Posterior vena cava (tissue), 2 donors: ENCODE results near the gene NRCAM. TPM values are rescaled to one million over a fixed set of nuclear protein-coding genes. Genes with fewer than 3 reads are reported as not detected.

ENCODE experiments used
- DNase-seq: peaks from one replicate; pipeline ENCODE4 v3.0.0-alpha.2; 2020; ENCODE audit warnings: low spot score
- intact Hi-C, 2 donors: fragments of 100-400 bp; cut with DNase I; formaldehyde crosslinking; loops; one replicate each; pipeline versions ENCODE4 v1.14.1 to v1.14.2; 2022 to 2023
- total RNA-seq, 2 donors: library from RNA; stranded (reverse); fragmentation: NEBNext Ultra II Directional; extraction: Animal tissue kit (Norgen Biotek cat#: 25700); gene quantifications; one replicate each; pipeline ENCODE4 v1.2.1, GENCODE V29; 2021
- donor health status: DM: yes; HTN: yes; CAD: no.
- donor health status: DM: yes; HTN: yes; CAD: no.

Gene NRCAM
- total RNA-seq, 2 donors from 2014 or later = 1.5 to 1.7 TPM

- DNase-seq = no peak
- intact Hi-C loops = no loop called here
These were observed 253.5 kb downstream of the NRCAM start for GRCh38 chr7:108202743-108203142.

GRCh38 chr7:108201766-108202165 is 254.5 kb downstream of the NRCAM start:
- no peak for DNase-seq
- intact Hi-C loops = no loop called here

GRCh38 chr7:108200326-108200725 is 255.9 kb downstream of the NRCAM start:
- intact Hi-C loops = no loop called here
- DNase-seq = no peak

- no peak for DNase-seq
- intact Hi-C loops = no loop called here
These were observed 258.7 kb downstream of the NRCAM start for GRCh38 chr7:108197371-108198091.

- no peak for DNase-seq
- intact Hi-C loops = no loop called here
These were observed 260.2 kb downstream of the NRCAM start for GRCh38 chr7:108196004-108196403.

- DNase-seq = no peak
- intact Hi-C loops = no loop called here
These were observed 262.4 kb downstream of the NRCAM start for GRCh38 chr7:108193594-108194498.

- intact Hi-C loops = no loop called here
- no peak for DNase-seq
These were observed 265.3 kb downstream of the NRCAM start for GRCh38 chr7:108190891-108191290.

GRCh38 chr7:108189733-108190388 is 266.4 kb downstream of the NRCAM start:
- intact Hi-C loops = no loop called here

GRCh38 chr7:108188724-108189123 is 267.5 kb downstream of the NRCAM start:
- intact Hi-C loops = no loop called here
- DNase-seq = no peak

More at GRCh38 chr7:108189733-108190388, 266.4 kb downstream of the NRCAM start:
- DNase-seq = no peak

- DNase-seq = no peak
- intact Hi-C loops = no loop called here
These were observed 274.9 kb downstream of the NRCAM start for GRCh38 chr7:108181073-108181985.

GRCh38 chr7:108178398-108178797 is 277.8 kb downstream of the NRCAM start:
- intact Hi-C loops = no loop called here
- no peak for DNase-seq

- intact Hi-C loops = no loop called here
- DNase-seq = no peak
These were observed 285.1 kb downstream of the NRCAM start for GRCh38 chr7:108171164-108171563.

- intact Hi-C loops = no loop called here
These were observed 286.0 kb downstream of the NRCAM start for GRCh38 chr7:108170251-108170650.

GRCh38 chr7:108167460-108167859 is 288.8 kb downstream of the NRCAM start:
- no peak for DNase-seq
- intact Hi-C loops = no loop called here

More at GRCh38 chr7:108170251-108170650, 286.0 kb downstream of the NRCAM start:
- DNase-seq = no peak

GRCh38 chr7:108166687-108167086 is 289.5 kb downstream of the NRCAM start:
- intact Hi-C loops = no loop called here
- DNase-seq = no peak

- intact Hi-C loops = no loop called here
- no peak for DNase-seq
These were observed 290.5 kb downstream of the NRCAM start for GRCh38 chr7:108165723-108166122.

GRCh38 chr7:108164946-108165345 is 291.3 kb downstream of the NRCAM start:
- intact Hi-C loops = no loop called here
- DNase-seq = no peak

- DNase-seq = no peak
- intact Hi-C loops = no loop called here
These were observed 291.9 kb downstream of the NRCAM start for GRCh38 chr7:108164342-108164741.

GRCh38 chr7:108158776-108159175 is 297.5 kb downstream of the NRCAM start:
- intact Hi-C loops = no loop called here
- no peak for DNase-seq
